Activated CD4-positive, CD25-positive, alpha-beta regulatory T cell treated with anti-CD3 and anti-CD28 coated beads, Interleukin-2, amount 50 U/mL, for 24 hours (primary cell): ENCODE data around the gene PTH1R.

Source experiments
- ATAC-seq, 2 donors: fragments of 150-1000 bp; cut with Tn5 transposase; one replicate each; pipeline ENCODE4 v1.10.0; 2021; ENCODE audit warnings: mild to moderate bottlenecking in 1 of 2, moderate library complexity in 1 of 2

The PTH1R gene

GRCh38 chr3:46948830-46949671 is 71.5 kb downstream of the PTH1R start:
- no peak for ATAC-seq

GRCh38 chr3:46950177-46950576 is 72.7 kb downstream of the PTH1R start:
- ATAC-seq = no peak

- ATAC-seq = no peak
These were observed 73.2 kb downstream of the PTH1R start for GRCh38 chr3:46950650-46951241.

GRCh38 chr3:46952813-46953212 is 75.3 kb downstream of the PTH1R start:
- no peak for ATAC-seq
